ENCODE data around the gene SCRN1.

DNA sequence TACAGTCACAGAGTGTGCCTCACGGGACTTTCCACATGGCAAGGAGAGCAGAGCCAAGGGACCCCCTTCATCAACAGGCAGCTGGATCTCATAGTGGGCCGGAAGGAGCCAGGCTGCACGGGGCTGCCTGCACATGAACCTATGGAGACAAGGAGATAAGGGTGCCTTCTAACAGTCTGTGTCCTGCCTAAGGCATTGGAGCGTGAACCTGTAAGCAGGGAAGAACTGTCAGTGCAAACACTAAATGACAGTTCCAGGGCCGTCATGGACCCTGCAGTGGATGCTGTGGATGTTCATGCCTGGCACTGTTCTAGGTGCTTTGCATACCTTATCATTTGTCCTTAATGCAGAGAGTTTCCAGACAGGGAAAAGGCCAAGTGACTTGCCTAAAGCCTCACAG lies 97.4 kb downstream of the SCRN1 start:
- TF ChIP-seq POLR2A (IDR thresholded peaks at IDR 0.05) = no peak
- TF ChIP-seq, protein P1, sequence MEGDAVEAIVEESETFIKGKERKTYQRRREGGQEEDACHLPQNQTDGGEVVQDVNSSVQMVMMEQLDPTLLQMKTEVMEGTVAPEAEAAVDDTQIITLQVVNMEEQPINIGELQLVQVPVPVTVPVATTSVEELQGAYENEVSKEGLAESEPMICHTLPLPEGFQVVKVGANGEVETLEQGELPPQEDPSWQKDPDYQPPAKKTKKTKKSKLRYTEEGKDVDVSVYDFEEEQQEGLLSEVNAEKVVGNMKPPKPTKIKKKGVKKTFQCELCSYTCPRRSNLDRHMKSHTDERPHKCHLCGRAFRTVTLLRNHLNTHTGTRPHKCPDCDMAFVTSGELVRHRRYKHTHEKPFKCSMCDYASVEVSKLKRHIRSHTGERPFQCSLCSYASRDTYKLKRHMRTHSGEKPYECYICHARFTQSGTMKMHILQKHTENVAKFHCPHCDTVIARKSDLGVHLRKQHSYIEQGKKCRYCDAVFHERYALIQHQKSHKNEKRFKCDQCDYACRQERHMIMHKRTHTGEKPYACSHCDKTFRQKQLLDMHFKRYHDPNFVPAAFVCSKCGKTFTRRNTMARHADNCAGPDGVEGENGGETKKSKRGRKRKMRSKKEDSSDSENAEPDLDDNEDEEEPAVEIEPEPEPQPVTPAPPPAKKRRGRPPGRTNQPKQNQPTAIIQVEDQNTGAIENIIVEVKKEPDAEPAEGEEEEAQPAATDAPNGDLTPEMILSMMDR (IDR thresholded peaks at IDR 0.05) = no peak

Measured in uterus (tissue), 2 donors.